H9 (cell line): ENCODE measurements around the gene SLC16A2. TPM values are rescaled to one million over a fixed set of nuclear protein-coding genes. Genes with fewer than 3 reads are reported as not detected.

Source experiments
- DNase-seq: peaks from one replicate; pipeline ENCODE4 v3.0.0-alpha.2; 2017
- H2AFZ ChIP-seq: one replicate; pipeline ENCODE4 v1.6.1; 2013; ENCODE audit warnings: mild to moderate bottlenecking, low read length, control low read depth, moderate library complexity
- H2AK5ac ChIP-seq: 2 replicates; pipeline ENCODE4 v1.6.1; 2013; ENCODE audit warnings: low read length, control low read depth, mixed read lengths; ENCODE audit not compliant: insufficient read length
- H2BK120ac ChIP-seq: one replicate; pipeline ENCODE4 v1.6.1; 2013; ENCODE audit warnings: low read depth, mild to moderate bottlenecking, low read length, control low read depth, inconsistent platforms; ENCODE audit not compliant: poor library complexity, severe bottlenecking
- H2BK12ac ChIP-seq: 2 replicates; pipeline ENCODE4 v1.6.1; 2013; ENCODE audit warnings: low read length, control low read depth, mixed read lengths, low read depth; ENCODE audit not compliant: insufficient read length
- H2BK15ac ChIP-seq: 2 replicates; pipeline ENCODE4 v1.6.1; 2013; ENCODE audit warnings: low read depth, low read length, control low read depth
- H2BK20ac ChIP-seq: one replicate; pipeline ENCODE4 v1.6.1; 2013; ENCODE audit warnings: low read depth, mild to moderate bottlenecking, low read length, control low read depth, inconsistent platforms; ENCODE audit not compliant: poor library complexity, severe bottlenecking
- H2BK5ac ChIP-seq: 2 replicates; pipeline ENCODE4 v1.6.1; 2013; ENCODE audit warnings: low read length, control low read depth, mixed read lengths; ENCODE audit not compliant: insufficient read length
- H3K14ac ChIP-seq: 2 replicates; pipeline ENCODE4 v1.6.1; 2013; ENCODE audit warnings: low read length, control low read depth; ENCODE audit not compliant: insufficient read depth
- H3K18ac ChIP-seq: 2 replicates; pipeline ENCODE4 v1.6.1; 2013; ENCODE audit warnings: low read depth, mild to moderate bottlenecking, mixed read lengths, low read length, control low read depth; ENCODE audit not compliant: insufficient read length
- H3K23ac ChIP-seq: 2 replicates; pipeline ENCODE4 v1.6.1; 2013; ENCODE audit warnings: low read length, control low read depth, mixed read lengths, low read depth; ENCODE audit not compliant: insufficient read length
- H3K23me2 ChIP-seq: 2 replicates; pipeline ENCODE4 v1.6.1; 2013; ENCODE audit warnings: low read depth, mild to moderate bottlenecking, mixed read lengths, low read length, control low read depth; ENCODE audit not compliant: insufficient read length, poor library complexity, severe bottlenecking
- H3K27ac ChIP-seq: 2 replicates; pipeline ENCODE4 v1.5.1; 2013; ENCODE audit warnings: low read length, control low read depth, mixed read lengths, low read depth; ENCODE audit not compliant: insufficient read length
- H3K27me3 ChIP-seq: 2 replicates; pipeline ENCODE4 v1.6.1; 2013; ENCODE audit warnings: low read length, control low read depth, inconsistent platforms; ENCODE audit not compliant: insufficient read depth
- H3K4ac ChIP-seq: 2 replicates; pipeline ENCODE4 v1.6.1; 2013; ENCODE audit warnings: low read depth, mild to moderate bottlenecking, control low read depth, inconsistent platforms, low read length, moderate library complexity
- H3K4me1 ChIP-seq: 2 replicates; pipeline ENCODE4 v1.6.1; 2013; ENCODE audit warnings: low read length, control low read depth, inconsistent platforms; ENCODE audit not compliant: insufficient read depth
- H3K4me2 ChIP-seq: 2 replicates; pipeline ENCODE4 v1.6.1; 2013; ENCODE audit warnings: low read length, control low read depth, mixed read lengths; ENCODE audit not compliant: insufficient read length, insufficient read depth
- H3K56ac ChIP-seq: 2 replicates; pipeline ENCODE4 v1.6.1; 2013; ENCODE audit warnings: low read depth, mild to moderate bottlenecking, mixed read lengths, low read length, control low read depth; ENCODE audit not compliant: insufficient read length
- H3K79me1 ChIP-seq: 2 replicates; pipeline ENCODE4 v1.6.1; 2013; ENCODE audit warnings: low read depth, mild to moderate bottlenecking, moderate library complexity, low read length, control low read depth, inconsistent platforms; ENCODE audit not compliant: insufficient read depth, poor library complexity, severe bottlenecking
- H3K79me2 ChIP-seq: 2 replicates; pipeline ENCODE4 v1.6.1; 2013; ENCODE audit warnings: low read length, control low read depth, inconsistent platforms; ENCODE audit not compliant: insufficient read depth
- H3K9ac ChIP-seq: 2 replicates; pipeline ENCODE4 v1.6.1; 2013; ENCODE audit warnings: low read length, control low read depth, mixed read lengths; ENCODE audit not compliant: insufficient read length; ENCODE audit errors: extremely low read depth
- H3K9me3 ChIP-seq: one replicate; pipeline ENCODE4 v1.6.1; 2013; ENCODE audit warnings: low read depth, low read length, inconsistent platforms; ENCODE audit not compliant: control insufficient read depth
- H3T11ph ChIP-seq: one replicate; pipeline ENCODE4 v1.6.1; 2013; ENCODE audit warnings: mild to moderate bottlenecking, low read length, control low read depth, inconsistent platforms
- H4K20me1 ChIP-seq: one replicate; pipeline ENCODE4 v1.6.1; 2013; ENCODE audit not compliant: control insufficient read depth, insufficient read length, insufficient read depth
- H4K5ac ChIP-seq: 2 replicates; pipeline ENCODE4 v1.6.1; 2013; ENCODE audit warnings: low read depth, mild to moderate bottlenecking, mixed read lengths, low read length, control low read depth; ENCODE audit not compliant: insufficient read length
- H4K8ac ChIP-seq: replicated peaks from 2 replicates; pipeline ENCODE4 v1.6.1; 2013; ENCODE audit warnings: low read length, control low read depth, mixed read lengths, low read depth; ENCODE audit not compliant: insufficient read length
- H4K91ac ChIP-seq: 2 replicates; pipeline ENCODE4 v1.6.1; 2013; ENCODE audit warnings: low read depth, mild to moderate bottlenecking, moderate library complexity, mixed read lengths, low read length, control low read depth; ENCODE audit not compliant: insufficient read length
- H3K27ac Mint-ChIP-seq, 3 experiments: 2 replicates in 2 of 3; 3 replicates in 1 of 3; pipeline ENCODE4 v1.8.0; 2020 to 2021; ENCODE audit warnings: mixed read lengths in 3 of 3, mild to moderate bottlenecking in 1 of 3, moderate library complexity in 1 of 3
- H3K27me3 Mint-ChIP-seq: 2 replicates; pipeline ENCODE4 v1.8.0; 2021; ENCODE audit warnings: low read depth, mild to moderate bottlenecking, moderate library complexity, mixed read lengths
- H3K36me3 Mint-ChIP-seq, 3 experiments: 2 replicates in 2 of 3; 3 replicates in 1 of 3; pipeline ENCODE4 v1.8.0; 2020 to 2021; ENCODE audit warnings: low read depth in 3 of 3, mixed read lengths in 3 of 3; ENCODE audit not compliant: insufficient read depth in 1 of 3
- H3K4me1 Mint-ChIP-seq, 2 experiments: 2 replicates each; pipeline ENCODE4 v1.8.0; 2020; ENCODE audit warnings: mixed read lengths in 2 of 2
- H3K4me3 Mint-ChIP-seq, 2 experiments: 2 replicates in 1 of 2; 3 replicates in 1 of 2; pipeline ENCODE4 v1.8.0; 2020 to 2021; ENCODE audit warnings: mild to moderate bottlenecking in 2 of 2, mixed read lengths in 2 of 2, moderate library complexity in 1 of 2
- H3K9me3 Mint-ChIP-seq, 2 experiments: 2 replicates in 1 of 2; 3 replicates in 1 of 2; pipeline ENCODE4 v1.8.0; 2020; ENCODE audit warnings: mild to moderate bottlenecking in 2 of 2, mixed read lengths in 2 of 2, moderate library complexity in 1 of 2
- WGBS: extraction: QIAGEN DNeasy Blood & Tissue Kit; methylation state at CpG from one replicate; pipeline ENCODE4 v1.1.7; 2013; ENCODE audit warnings: missing lambda C conversion rate, low lambda C conversion rate, mixed read lengths; ENCODE audit not compliant: insufficient read length; ENCODE audit errors: extremely low coverage; 5-methylcytosine and 5-hydroxymethylcytosine counted together
- total RNA-seq: library from RNA; stranded (reverse); gene quantifications from 2 replicates; pipeline ENCODE4 v1.2.1, GENCODE V29; 2021
- TF ChIP-seq, protein P1 (sequence below): fragments of 200-600 bp; sonication (generic); conservative IDR thresholded peaks from 3 replicates; pipeline ENCODE4 v1.8.0; 2021; ENCODE audit warnings: antibody characterized with exemption, mild to moderate bottlenecking

Gene SLC16A2
- total RNA-seq, 1 experiment from 2014 or later, result 17.1 TPM

DNA sequence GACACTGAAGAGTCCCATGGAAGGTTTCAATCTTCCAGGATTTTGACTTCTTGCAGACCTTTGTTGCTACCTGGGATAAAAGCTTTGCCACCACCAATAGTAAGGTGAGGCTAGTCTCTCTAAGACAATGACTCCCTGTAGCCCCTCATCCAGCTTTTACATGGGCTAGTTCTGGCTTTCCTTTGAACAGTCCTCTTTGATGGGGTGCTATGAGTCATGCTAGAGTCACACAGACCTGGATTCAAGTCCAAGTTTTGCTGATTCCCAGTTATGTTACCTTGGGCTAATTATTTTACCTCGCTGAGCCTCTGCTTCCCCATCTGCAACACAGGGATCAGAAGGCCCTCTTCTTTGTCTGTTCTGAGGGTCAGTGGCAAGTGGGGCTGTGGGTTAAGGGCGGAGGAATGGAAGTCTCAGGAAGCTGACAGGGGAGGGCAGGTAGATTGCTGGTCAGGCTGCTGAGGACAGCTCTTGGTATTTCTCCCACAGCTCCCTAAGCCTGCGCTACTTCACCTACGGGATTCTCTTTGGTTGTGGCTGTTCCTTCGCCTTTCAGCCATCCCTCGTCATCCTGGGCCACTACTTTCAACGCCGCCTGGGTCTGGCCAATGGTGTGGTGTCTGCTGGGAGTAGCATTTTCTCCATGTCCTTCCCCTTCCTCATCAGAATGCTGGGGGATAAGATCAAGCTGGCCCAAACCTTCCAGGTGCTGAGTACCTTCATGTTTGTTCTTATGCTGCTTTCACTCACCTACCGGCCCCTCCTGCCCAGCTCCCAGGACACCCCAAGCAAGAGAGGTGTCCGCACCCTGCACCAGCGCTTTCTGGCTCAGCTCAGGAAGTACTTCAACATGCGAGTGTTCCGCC is 102.8 kb downstream of the SLC16A2 start:
- H3K23ac ChIP-seq, result no peak overlapping the region
- no peak overlapping the region; the same call in 1 of the 2 replicates for H3K14ac ChIP-seq
- H4K91ac ChIP-seq, result no peak overlapping the region
- H3K79me1 ChIP-seq, result no peaks in the 10 kb centered on the region
- no peaks in the 10 kb centered on the region for H3K27me3 ChIP-seq
- no peak overlapping the region for H3K27ac ChIP-seq
- no peak overlapping the region for H2BK12ac ChIP-seq
- peaks cover 4% of the 10 kb centered on the region; the same call in 1 of the 2 replicates for H3K4me1 ChIP-seq
- H2AK5ac ChIP-seq, result no peak overlapping the region
- H3K18ac ChIP-seq, result no peak overlapping the region
- WGBS, result no CpG with 5 or more reads among the region's 13 CpGs
- H2BK5ac ChIP-seq, result no peak overlapping the region
- no peak overlapping the region for H3K4me2 ChIP-seq
- no peak overlapping the region for H4K8ac ChIP-seq
- no peak overlapping the region for H2BK20ac ChIP-seq
- no peaks in the 10 kb centered on the region for H4K20me1 ChIP-seq
- H3K9me3 ChIP-seq, result peaks cover 9% of the 10 kb centered on the region
- no peak overlapping the region for H3K4me3 Mint-ChIP-seq
- H2BK15ac ChIP-seq, result no peak overlapping the region
- H3T11ph ChIP-seq, result no peak overlapping the region
- H3K36me3 Mint-ChIP-seq, result peaks cover 0 to 9% (median 0%) of the 10 kb centered on the region in 3 experiments; a peak in 5 of 7 replicates
- H3K9me3 Mint-ChIP-seq, result peaks cover 15 to 32% of the 10 kb centered on the region in 2 experiments
- no peak overlapping the region; a peak in 1 of 7 replicates for H3K27ac Mint-ChIP-seq
- H3K4ac ChIP-seq, result no peak overlapping the region
- no peak for DNase-seq
- H3K23me2 ChIP-seq, result no peaks in the 10 kb centered on the region
- no peaks in the 10 kb centered on the region for H3K27me3 Mint-ChIP-seq
- H4K5ac ChIP-seq, result no peak overlapping the region
- H3K79me2 ChIP-seq, result no peaks in the 10 kb centered on the region
- peaks cover 3 to 7% of the 10 kb centered on the region in 2 experiments; a peak in 3 of 4 replicates for H3K4me1 Mint-ChIP-seq
- no peak overlapping the region for H3K56ac ChIP-seq
- TF ChIP-seq, protein P1, sequence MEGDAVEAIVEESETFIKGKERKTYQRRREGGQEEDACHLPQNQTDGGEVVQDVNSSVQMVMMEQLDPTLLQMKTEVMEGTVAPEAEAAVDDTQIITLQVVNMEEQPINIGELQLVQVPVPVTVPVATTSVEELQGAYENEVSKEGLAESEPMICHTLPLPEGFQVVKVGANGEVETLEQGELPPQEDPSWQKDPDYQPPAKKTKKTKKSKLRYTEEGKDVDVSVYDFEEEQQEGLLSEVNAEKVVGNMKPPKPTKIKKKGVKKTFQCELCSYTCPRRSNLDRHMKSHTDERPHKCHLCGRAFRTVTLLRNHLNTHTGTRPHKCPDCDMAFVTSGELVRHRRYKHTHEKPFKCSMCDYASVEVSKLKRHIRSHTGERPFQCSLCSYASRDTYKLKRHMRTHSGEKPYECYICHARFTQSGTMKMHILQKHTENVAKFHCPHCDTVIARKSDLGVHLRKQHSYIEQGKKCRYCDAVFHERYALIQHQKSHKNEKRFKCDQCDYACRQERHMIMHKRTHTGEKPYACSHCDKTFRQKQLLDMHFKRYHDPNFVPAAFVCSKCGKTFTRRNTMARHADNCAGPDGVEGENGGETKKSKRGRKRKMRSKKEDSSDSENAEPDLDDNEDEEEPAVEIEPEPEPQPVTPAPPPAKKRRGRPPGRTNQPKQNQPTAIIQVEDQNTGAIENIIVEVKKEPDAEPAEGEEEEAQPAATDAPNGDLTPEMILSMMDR, result no peak
- no peak overlapping the region for H2BK120ac ChIP-seq
- H3K9ac ChIP-seq, result no peak overlapping the region
- H2AFZ ChIP-seq, result no peak overlapping the region
